Ishikawa (cell line): ENCODE data around the gene TSC1.

Experiments used
- CEBPB ChIP-seq: IDR thresholded peaks from 2 replicates; pipeline ENCODE4 v1.6.1; 2012
- CREB1 ChIP-seq: IDR thresholded peaks from 2 replicates; pipeline ENCODE4 v1.6.1; 2012; ENCODE audit warnings: low read depth
- EGR1 ChIP-seq: IDR thresholded peaks from 2 replicates; pipeline ENCODE4 v1.6.1; 2012
- EP300 ChIP-seq: IDR thresholded peaks from 2 replicates; pipeline ENCODE4 v1.6.1; 2012; ENCODE audit warnings: borderline replicate concordance
- FOXM1 ChIP-seq: IDR thresholded peaks from 2 replicates; pipeline ENCODE4 v1.6.1; 2012; ENCODE audit warnings: low read depth, borderline replicate concordance
- NFIC ChIP-seq: IDR thresholded peaks from 2 replicates; pipeline ENCODE4 v1.6.1; 2012
- RAD21 ChIP-seq: IDR thresholded peaks from 2 replicates; pipeline ENCODE4 v1.6.1; 2012; ENCODE audit warnings: low read depth
- REST ChIP-seq: IDR thresholded peaks from 2 replicates; pipeline ENCODE4 v1.6.1; 2012; ENCODE audit warnings: low read depth, mild to moderate bottlenecking
- TAF1 ChIP-seq: IDR thresholded peaks from 2 replicates; pipeline ENCODE4 v1.6.1; 2012; ENCODE audit warnings: low read depth, mild to moderate bottlenecking
- TCF12 ChIP-seq: IDR thresholded peaks from 2 replicates; pipeline ENCODE4 v1.6.1; 2012; ENCODE audit warnings: low read depth
- TEAD4 ChIP-seq: IDR thresholded peaks from 2 replicates; pipeline ENCODE4 v1.6.1; 2012
- YY1 ChIP-seq: IDR thresholded peaks from 2 replicates; pipeline ENCODE4 v1.6.1; 2012; ENCODE audit warnings: low read depth
- ZBTB7A ChIP-seq: IDR thresholded peaks from 2 replicates; pipeline ENCODE4 v1.6.1; 2012; ENCODE audit warnings: low read depth
- TF ChIP-seq, protein P1 (sequence below): IDR thresholded peaks from 2 replicates; pipeline ENCODE4 v1.6.1; 2012
- TF ChIP-seq, protein P2 (sequence below): IDR thresholded peaks from 2 replicates; pipeline ENCODE4 v1.6.1; 2012

Gene TSC1

DNA sequence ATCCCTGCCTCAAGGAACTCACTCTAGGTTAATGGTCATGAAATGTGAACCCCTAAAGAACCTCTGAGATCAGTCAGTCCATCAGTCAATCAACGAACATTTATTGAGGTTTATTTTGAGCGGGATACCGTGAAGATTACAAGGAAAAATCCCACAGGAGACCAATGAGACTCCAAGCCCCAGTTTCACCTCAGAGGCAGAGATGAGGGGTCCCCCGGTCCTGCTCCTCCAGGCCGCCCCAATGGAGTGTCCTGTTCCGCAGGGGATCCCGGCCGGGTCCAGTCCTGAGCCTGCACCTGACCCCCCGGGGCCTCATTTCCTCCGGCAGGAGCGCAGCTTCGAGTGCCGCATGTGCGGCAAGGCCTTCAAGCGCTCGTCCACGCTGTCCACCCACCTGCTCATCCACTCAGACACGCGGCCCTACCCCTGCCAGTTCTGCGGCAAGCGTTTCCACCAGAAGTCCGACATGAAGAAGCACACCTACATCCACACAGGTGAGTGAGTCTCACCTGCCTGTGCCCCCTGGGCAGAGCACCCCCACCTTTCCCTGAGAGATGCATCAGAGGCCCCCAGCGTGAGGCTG, 45.1 kb upstream of the TSC1 start:
- TF ChIP-seq TCF12 (no peak), CEBPB (no peak), REST (no peak), TEAD4 (no peak), EGR1 (no peak), TAF1 (no peak), EP300 (no peak), YY1 (no peak), FOXM1 (no peak), RAD21 (no peak), NFIC (no peak), CREB1 (no peak), ZBTB7A (no peak)
- TF ChIP-seq, protein P1, sequence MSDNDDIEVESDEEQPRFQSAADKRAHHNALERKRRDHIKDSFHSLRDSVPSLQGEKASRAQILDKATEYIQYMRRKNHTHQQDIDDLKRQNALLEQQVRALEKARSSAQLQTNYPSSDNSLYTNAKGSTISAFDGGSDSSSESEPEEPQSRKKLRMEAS = no peak
- TF ChIP-seq, protein P2, sequence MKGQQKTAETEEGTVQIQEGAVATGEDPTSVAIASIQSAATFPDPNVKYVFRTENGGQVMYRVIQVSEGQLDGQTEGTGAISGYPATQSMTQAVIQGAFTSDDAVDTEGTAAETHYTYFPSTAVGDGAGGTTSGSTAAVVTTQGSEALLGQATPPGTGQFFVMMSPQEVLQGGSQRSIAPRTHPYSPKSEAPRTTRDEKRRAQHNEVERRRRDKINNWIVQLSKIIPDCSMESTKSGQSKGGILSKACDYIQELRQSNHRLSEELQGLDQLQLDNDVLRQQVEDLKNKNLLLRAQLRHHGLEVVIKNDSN = no peak

- TF ChIP-seq TAF1 (no peak), ZBTB7A (no peak), REST (no peak), CEBPB (no peak), TCF12 (no peak), CREB1 (no peak)
- TF ChIP-seq, protein P2 = no peak
- TF ChIP-seq, protein P1 = no peak
Observed at GRCh38 chr9:132989014-132989310, 44.5 kb upstream of the TSC1 start.

- TF ChIP-seq TCF12 (no peak), EGR1 (no peak), ZBTB7A (no peak), YY1 (no peak), TAF1 (no peak), NFIC (no peak)
Observed at GRCh38 chr9:132988244-132989013, 44.0 kb upstream of the TSC1 start.

- TF ChIP-seq, protein P1 = no peak
- no peak for TF ChIP-seq FOXM1
- no peak for TF ChIP-seq EGR1
- no peak for TF ChIP-seq CEBPB
- TF ChIP-seq EP300 = no peak
- no peak for TF ChIP-seq RAD21
- no peak for TF ChIP-seq ZBTB7A
- TF ChIP-seq NFIC = no peak
- no peak for TF ChIP-seq REST
- TF ChIP-seq TEAD4 = no peak
- no peak for TF ChIP-seq YY1
Observed at GRCh38 chr9:132986640-132987620, 42.5 kb upstream of the TSC1 start.
